GM23338 (cell line): ENCODE results near the gene FBN2. TPM values are rescaled to one million over a fixed set of nuclear protein-coding genes. Genes with fewer than 3 reads are reported as not detected.

ENCODE experiments used
- ATAC-seq: fragments of 200-7000 bp; cut with Tn5 transposase; 3 replicates; pipeline ENCODE4 v1.9.1; 2020
- DNase-seq: peaks from one replicate; pipeline ENCODE4 v3.0.0-alpha.2; 2015; ENCODE audit warnings: low spot score
- H2AFZ ChIP-seq: fragments of 200-600 bp; sonication (generic); 2 replicates; pipeline ENCODE4 v1.8.0; 2016; ENCODE audit warnings: antibody characterized with exemption, mild to moderate bottlenecking, moderate library complexity
- H3F3A ChIP-seq: fragments of 200-600 bp; sonication (generic); replicated peaks from 2 replicates; pipeline ENCODE4 v1.8.0; 2017; ENCODE audit warnings: antibody characterized with exemption, mixed run types, low read depth
- H3K27ac ChIP-seq: fragments of 200-600 bp; sonication (generic); 2 replicates; pipeline ENCODE4 v1.6.1; 2016; ENCODE audit warnings: low read depth
- H3K27me3 ChIP-seq: fragments of 200-600 bp; sonication (generic); 2 replicates; pipeline ENCODE4 v1.8.0; 2016; ENCODE audit warnings: mild to moderate bottlenecking, mixed run types, moderate library complexity; ENCODE audit not compliant: insufficient read depth
- H3K36me3 ChIP-seq: fragments of 200-600 bp; sonication (generic); 2 replicates; pipeline ENCODE4 v1.8.0; 2016; ENCODE audit warnings: mild to moderate bottlenecking; ENCODE audit not compliant: insufficient read depth
- H3K4me1 ChIP-seq: fragments of 200-600 bp; sonication (generic); 2 replicates; pipeline ENCODE4 v1.8.0; 2016; ENCODE audit warnings: mild to moderate bottlenecking, moderate library complexity; ENCODE audit not compliant: insufficient read depth
- H3K4me2 ChIP-seq: fragments of 200-600 bp; sonication (generic); 2 replicates; pipeline ENCODE4 v1.7.1; 2017; ENCODE audit warnings: mixed run types
- H3K4me3 ChIP-seq: fragments of 200-600 bp; sonication (generic); 2 replicates; pipeline ENCODE4 v1.6.1; 2016; ENCODE audit warnings: mixed run types
- H3K79me2 ChIP-seq: fragments of 200-600 bp; sonication (generic); replicated peaks from 2 replicates; pipeline ENCODE4 v1.8.0; 2017; ENCODE audit warnings: mild to moderate bottlenecking; ENCODE audit not compliant: insufficient read depth
- H3K9me2 ChIP-seq: fragments of 200-600 bp; sonication (generic); 2 replicates; pipeline ENCODE4 v1.8.0; 2017; ENCODE audit not compliant: insufficient read depth
- H4K20me1 ChIP-seq: fragments of 200-600 bp; sonication (generic); replicated peaks from 2 replicates; pipeline ENCODE4 v1.8.0; 2017; ENCODE audit warnings: mild to moderate bottlenecking; ENCODE audit not compliant: insufficient read depth
- H3K27ac Mint-ChIP-seq: 2 replicates; pipeline ENCODE4 v1.8.0; 2020; ENCODE audit warnings: inconsistent platforms, mild to moderate bottlenecking, moderate library complexity, mixed read lengths
- H3K27me3 Mint-ChIP-seq: 3 replicates; pipeline ENCODE4 v1.8.0; 2022; ENCODE audit warnings: low read depth, mild to moderate bottlenecking, moderate library complexity, mixed read lengths, inconsistent platforms; ENCODE audit not compliant: insufficient read depth, poor library complexity
- H3K36me3 Mint-ChIP-seq: 3 replicates; pipeline ENCODE4 v1.8.0; 2021; ENCODE audit warnings: low read depth, mild to moderate bottlenecking, inconsistent platforms, moderate library complexity, mixed read lengths
- H3K4me1 Mint-ChIP-seq: 3 replicates; pipeline ENCODE4 v1.8.0; 2020; ENCODE audit warnings: mild to moderate bottlenecking, inconsistent platforms, mixed read lengths
- H3K4me3 Mint-ChIP-seq: 3 replicates; pipeline ENCODE4 v1.8.0; 2021; ENCODE audit warnings: moderate library complexity, mild to moderate bottlenecking, inconsistent platforms, mixed read lengths
- H3K9me3 Mint-ChIP-seq: 3 replicates; pipeline ENCODE4 v1.8.0; 2020; ENCODE audit warnings: moderate library complexity, mild to moderate bottlenecking, inconsistent platforms, mixed read lengths
- CREB1 ChIP-seq: fragments of 250-450 bp; sonication (Bioruptor Pico); IDR thresholded peaks from 2 replicates; pipeline ENCODE4 v1.5.0; 2020; ENCODE audit warnings: low read depth, mild to moderate bottlenecking, moderate library complexity
- EZH2 ChIP-seq: fragments of 200-600 bp; sonication (generic); IDR thresholded peaks from one replicate; pipeline ENCODE4 v1.8.0; 2017; ENCODE audit warnings: antibody characterized with exemption, mild to moderate bottlenecking, low read depth; ENCODE audit not compliant: unreplicated experiment
- JUNB ChIP-seq: IDR thresholded peaks from one replicate; pipeline ENCODE4 v1.6.1; 2016; ENCODE audit warnings: antibody characterized with exemption; ENCODE audit not compliant: unreplicated experiment
- NANOG ChIP-seq: IDR thresholded peaks from 2 replicates; pipeline ENCODE4 v1.6.1; 2016; ENCODE audit warnings: antibody characterized with exemption, borderline replicate concordance
- POLR2AphosphoS5 ChIP-seq: IDR thresholded peaks from 2 replicates; pipeline ENCODE4 v1.6.1; 2016; ENCODE audit warnings: antibody characterized with exemption, low read depth
- STAT1 ChIP-seq: IDR thresholded peaks from one replicate; pipeline ENCODE4 v1.6.1; 2016; ENCODE audit warnings: antibody characterized with exemption; ENCODE audit not compliant: unreplicated experiment
- ZNF114 ChIP-seq: fragments of 250-450 bp; sonication (Bioruptor Pico); IDR thresholded peaks from 2 replicates; pipeline ENCODE4 v1.5.0; 2020; ENCODE audit warnings: mild to moderate bottlenecking, moderate library complexity
- ZNF331 ChIP-seq: fragments of 250-450 bp; sonication (Bioruptor Pico); IDR thresholded peaks from 2 replicates; pipeline ENCODE4 v1.5.0; 2020; ENCODE audit warnings: low read depth, mild to moderate bottlenecking, moderate library complexity
- polyA plus RNA-seq: library from polyadenylated mRNA; unstranded; fragments of >200 nt; fragmentation: Nextera tagmentation; extraction: Ambion mirVana; gene quantifications from 2 replicates; pipeline ENCODE4 v1.2.1, GENCODE V29; 2016
- total RNA-seq: library from RNA; depleted of rRNA; stranded (reverse); fragments of >200 nt; shearing (Covaris generic); gene quantifications from 2 replicates; pipeline ENCODE4 v1.2.3, GENCODE V29; 2014
- TF ChIP-seq, protein P1 (sequence below), 2 experiments: fragments of 200-600 bp in 1 of 2; sonication (generic) in 1 of 2; conservative IDR thresholded peaks; 2 replicates each; pipeline versions ENCODE4 v1.5.1 to v1.6.1; 2016 to 2017; ENCODE audit warnings: antibody characterized with exemption in 2 of 2, low read depth in 2 of 2, mild to moderate bottlenecking in 2 of 2, moderate library complexity in 1 of 2
- TF ChIP-seq, protein P2 (sequence below): IDR thresholded peaks from one replicate; pipeline ENCODE4 v1.6.1; 2018; ENCODE audit warnings: antibody characterized with exemption; ENCODE audit not compliant: unreplicated experiment
- TF ChIP-seq, protein P3 (sequence below): fragments of 250-450 bp; sonication (Bioruptor Pico); IDR thresholded peaks from 2 replicates; pipeline ENCODE4 v1.5.0; 2020; ENCODE audit warnings: mild to moderate bottlenecking, moderate library complexity

The FBN2 gene
- total and polyA plus RNA-seq, 2 experiments from 2014 or later, result 2.6 to 13.6 TPM

DNA sequence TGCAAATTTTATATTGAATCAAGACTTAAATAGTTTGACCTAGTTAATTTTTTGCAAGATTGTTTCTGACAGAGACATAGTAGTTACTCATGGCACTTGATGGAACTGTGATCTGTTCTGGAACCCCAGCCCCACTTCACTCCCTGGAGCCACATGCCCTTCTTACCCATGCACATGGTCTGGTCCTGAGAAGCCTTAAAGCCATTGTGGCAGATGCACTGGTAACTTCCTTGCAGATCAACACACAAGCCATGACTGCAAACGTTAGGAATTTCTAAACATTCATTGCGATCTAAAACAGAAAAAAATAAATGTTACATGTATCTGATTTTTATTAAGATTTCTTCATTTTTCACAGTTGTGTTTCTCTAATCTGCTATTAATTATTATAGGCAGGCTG lies 233.3 kb downstream of the FBN2 start (continued):
- TF ChIP-seq, protein P1, sequence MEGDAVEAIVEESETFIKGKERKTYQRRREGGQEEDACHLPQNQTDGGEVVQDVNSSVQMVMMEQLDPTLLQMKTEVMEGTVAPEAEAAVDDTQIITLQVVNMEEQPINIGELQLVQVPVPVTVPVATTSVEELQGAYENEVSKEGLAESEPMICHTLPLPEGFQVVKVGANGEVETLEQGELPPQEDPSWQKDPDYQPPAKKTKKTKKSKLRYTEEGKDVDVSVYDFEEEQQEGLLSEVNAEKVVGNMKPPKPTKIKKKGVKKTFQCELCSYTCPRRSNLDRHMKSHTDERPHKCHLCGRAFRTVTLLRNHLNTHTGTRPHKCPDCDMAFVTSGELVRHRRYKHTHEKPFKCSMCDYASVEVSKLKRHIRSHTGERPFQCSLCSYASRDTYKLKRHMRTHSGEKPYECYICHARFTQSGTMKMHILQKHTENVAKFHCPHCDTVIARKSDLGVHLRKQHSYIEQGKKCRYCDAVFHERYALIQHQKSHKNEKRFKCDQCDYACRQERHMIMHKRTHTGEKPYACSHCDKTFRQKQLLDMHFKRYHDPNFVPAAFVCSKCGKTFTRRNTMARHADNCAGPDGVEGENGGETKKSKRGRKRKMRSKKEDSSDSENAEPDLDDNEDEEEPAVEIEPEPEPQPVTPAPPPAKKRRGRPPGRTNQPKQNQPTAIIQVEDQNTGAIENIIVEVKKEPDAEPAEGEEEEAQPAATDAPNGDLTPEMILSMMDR (conservative IDR thresholded peaks at IDR 0.05; ENCODE audit: low read depth in 2 of 2), result no peak
- TF ChIP-seq ZNF114 (CRISPR knock-in tag) (no peak), NANOG (no peak)

DNA sequence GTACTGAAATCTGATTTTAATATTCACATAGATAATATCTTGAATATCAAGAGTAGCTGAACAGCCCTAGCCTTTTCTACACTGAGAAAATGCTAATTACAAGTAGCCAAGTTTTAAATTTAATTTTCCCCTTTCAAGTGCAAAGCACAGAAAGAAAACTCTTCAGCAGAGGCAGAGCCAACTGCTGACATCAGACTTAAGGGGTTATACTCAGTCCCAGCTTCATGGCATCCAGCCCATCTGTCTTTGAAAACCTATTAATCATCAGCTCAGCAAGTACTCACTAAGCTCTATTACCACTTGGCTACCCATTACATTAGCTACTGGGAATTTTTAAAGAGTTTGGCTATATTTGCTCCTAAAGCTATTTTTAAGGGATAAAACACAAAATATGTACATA lies 234.0 kb downstream of the FBN2 start:
- no peaks in the 10 kb centered on the region for H3K27me3 Mint-ChIP-seq
- Histone ChIP-seq H3K4me2 (no peak overlapping the region), H3K27me3 (no peaks in the 10 kb centered on the region), H3K36me3 (0 out of 2 replicates have a peak, but pooled peaks cover 5% of the 10 kb centered on the region), H3K79me2 (no peaks in the 10 kb centered on the region), H3K4me1 (0 out of 2 replicates have a peak, but pooled peaks cover 7% of the 10 kb centered on the region), H2AFZ (no peak overlapping the region), H4K20me1 (no peaks in the 10 kb centered on the region), H3K27ac (no peak overlapping the region), H3F3A (no peaks in the 10 kb centered on the region), H3K4me3 (no peak overlapping the region), H3K9me2 (no peaks in the 10 kb centered on the region)
- no peak overlapping the region for H3K4me3 Mint-ChIP-seq
- DNase-seq (no peak), ATAC-seq (no peak)
- H3K27ac Mint-ChIP-seq, result no peak overlapping the region
- peaks cover 14% of the 10 kb centered on the region for H3K4me1 Mint-ChIP-seq
- H3K36me3 Mint-ChIP-seq, result peaks cover 27% of the 10 kb centered on the region
- peaks cover 13% of the 10 kb centered on the region for H3K9me3 Mint-ChIP-seq
- TF ChIP-seq, protein P2, sequence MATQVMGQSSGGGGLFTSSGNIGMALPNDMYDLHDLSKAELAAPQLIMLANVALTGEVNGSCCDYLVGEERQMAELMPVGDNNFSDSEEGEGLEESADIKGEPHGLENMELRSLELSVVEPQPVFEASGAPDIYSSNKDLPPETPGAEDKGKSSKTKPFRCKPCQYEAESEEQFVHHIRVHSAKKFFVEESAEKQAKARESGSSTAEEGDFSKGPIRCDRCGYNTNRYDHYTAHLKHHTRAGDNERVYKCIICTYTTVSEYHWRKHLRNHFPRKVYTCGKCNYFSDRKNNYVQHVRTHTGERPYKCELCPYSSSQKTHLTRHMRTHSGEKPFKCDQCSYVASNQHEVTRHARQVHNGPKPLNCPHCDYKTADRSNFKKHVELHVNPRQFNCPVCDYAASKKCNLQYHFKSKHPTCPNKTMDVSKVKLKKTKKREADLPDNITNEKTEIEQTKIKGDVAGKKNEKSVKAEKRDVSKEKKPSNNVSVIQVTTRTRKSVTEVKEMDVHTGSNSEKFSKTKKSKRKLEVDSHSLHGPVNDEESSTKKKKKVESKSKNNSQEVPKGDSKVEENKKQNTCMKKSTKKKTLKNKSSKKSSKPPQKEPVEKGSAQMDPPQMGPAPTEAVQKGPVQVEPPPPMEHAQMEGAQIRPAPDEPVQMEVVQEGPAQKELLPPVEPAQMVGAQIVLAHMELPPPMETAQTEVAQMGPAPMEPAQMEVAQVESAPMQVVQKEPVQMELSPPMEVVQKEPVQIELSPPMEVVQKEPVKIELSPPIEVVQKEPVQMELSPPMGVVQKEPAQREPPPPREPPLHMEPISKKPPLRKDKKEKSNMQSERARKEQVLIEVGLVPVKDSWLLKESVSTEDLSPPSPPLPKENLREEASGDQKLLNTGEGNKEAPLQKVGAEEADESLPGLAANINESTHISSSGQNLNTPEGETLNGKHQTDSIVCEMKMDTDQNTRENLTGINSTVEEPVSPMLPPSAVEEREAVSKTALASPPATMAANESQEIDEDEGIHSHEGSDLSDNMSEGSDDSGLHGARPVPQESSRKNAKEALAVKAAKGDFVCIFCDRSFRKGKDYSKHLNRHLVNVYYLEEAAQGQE, result no peak
- no peak for TF ChIP-seq POLR2AphosphoS5
- no peak for TF ChIP-seq NANOG
- no peak for TF ChIP-seq EZH2
- no peak for TF ChIP-seq CREB1 (CRISPR knock-in tag)
- no peak for TF ChIP-seq JUNB
- TF ChIP-seq STAT1, result no peak
- TF ChIP-seq, protein P3, sequence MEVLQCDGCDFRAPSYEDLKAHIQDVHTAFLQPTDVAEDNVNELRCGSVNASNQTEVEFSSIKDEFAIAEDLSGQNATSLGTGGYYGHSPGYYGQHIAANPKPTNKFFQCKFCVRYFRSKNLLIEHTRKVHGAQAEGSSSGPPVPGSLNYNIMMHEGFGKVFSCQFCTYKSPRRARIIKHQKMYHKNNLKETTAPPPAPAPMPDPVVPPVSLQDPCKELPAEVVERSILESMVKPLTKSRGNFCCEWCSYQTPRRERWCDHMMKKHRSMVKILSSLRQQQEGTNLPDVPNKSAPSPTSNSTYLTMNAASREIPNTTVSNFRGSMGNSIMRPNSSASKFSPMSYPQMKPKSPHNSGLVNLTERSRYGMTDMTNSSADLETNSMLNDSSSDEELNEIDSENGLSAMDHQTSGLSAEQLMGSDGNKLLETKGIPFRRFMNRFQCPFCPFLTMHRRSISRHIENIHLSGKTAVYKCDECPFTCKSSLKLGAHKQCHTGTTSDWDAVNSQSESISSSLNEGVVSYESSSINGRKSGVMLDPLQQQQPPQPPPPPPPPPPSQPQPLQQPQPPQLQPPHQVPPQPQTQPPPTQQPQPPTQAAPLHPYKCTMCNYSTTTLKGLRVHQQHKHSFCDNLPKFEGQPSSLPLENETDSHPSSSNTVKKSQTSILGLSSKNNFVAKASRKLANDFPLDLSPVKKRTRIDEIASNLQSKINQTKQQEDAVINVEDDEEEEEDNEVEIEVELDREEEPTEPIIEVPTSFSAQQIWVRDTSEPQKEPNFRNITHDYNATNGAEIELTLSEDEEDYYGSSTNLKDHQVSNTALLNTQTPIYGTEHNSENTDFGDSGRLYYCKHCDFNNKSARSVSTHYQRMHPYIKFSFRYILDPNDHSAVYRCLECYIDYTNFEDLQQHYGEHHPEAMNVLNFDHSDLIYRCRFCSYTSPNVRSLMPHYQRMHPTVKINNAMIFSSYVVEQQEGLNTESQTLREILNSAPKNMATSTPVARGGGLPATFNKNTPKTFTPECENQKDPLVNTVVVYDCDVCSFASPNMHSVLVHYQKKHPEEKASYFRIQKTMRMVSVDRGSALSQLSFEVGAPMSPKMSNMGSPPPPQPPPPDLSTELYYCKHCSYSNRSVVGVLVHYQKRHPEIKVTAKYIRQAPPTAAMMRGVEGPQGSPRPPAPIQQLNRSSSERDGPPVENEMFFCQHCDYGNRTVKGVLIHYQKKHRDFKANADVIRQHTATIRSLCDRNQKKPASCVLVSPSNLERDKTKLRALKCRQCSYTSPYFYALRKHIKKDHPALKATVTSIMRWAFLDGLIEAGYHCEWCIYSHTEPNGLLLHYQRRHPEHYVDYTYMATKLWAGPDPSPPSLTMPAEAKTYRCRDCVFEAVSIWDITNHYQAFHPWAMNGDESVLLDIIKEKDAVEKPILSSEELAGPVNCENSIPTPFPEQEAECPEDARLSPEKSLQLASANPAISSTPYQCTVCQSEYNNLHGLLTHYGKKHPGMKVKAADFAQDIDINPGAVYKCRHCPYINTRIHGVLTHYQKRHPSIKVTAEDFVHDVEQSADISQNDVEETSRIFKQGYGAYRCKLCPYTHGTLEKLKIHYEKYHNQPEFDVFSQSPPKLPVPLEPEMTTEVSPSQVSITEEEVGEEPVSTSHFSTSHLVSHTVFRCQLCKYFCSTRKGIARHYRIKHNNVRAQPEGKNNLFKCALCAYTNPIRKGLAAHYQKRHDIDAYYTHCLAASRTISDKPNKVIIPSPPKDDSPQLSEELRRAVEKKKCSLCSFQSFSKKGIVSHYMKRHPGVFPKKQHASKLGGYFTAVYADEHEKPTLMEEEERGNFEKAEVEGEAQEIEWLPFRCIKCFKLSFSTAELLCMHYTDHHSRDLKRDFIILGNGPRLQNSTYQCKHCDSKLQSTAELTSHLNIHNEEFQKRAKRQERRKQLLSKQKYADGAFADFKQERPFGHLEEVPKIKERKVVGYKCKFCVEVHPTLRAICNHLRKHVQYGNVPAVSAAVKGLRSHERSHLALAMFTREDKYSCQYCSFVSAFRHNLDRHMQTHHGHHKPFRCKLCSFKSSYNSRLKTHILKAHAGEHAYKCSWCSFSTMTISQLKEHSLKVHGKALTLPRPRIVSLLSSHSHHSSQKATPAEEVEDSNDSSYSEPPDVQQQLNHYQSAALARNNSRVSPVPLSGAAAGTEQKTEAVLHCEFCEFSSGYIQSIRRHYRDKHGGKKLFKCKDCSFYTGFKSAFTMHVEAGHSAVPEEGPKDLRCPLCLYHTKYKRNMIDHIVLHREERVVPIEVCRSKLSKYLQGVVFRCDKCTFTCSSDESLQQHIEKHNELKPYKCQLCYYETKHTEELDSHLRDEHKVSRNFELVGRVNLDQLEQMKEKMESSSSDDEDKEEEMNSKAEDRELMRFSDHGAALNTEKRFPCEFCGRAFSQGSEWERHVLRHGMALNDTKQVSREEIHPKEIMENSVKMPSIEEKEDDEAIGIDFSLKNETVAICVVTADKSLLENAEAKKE (CRISPR knock-in tag), result no peak
- no peak for TF ChIP-seq ZNF114 (CRISPR knock-in tag)
- TF ChIP-seq, protein P1 (conservative IDR thresholded peaks at IDR 0.05; ENCODE audit: low read depth in 2 of 2), result no peak
- TF ChIP-seq ZNF331 (CRISPR knock-in tag), result no peak
